HepG2 (cell line): Measurements from ENCODE around the gene CEACAM8. TPM values are rescaled to one million over a fixed set of nuclear protein-coding genes. Genes with fewer than 3 reads are reported as not detected.
A peak's percentile ranks its signal among the peaks of the same experiment; 100 is the strongest.

Experiments
- CBFB ChIP-seq: sonication (generic); formaldehyde crosslinking; IDR thresholded peaks from 2 replicates; pipeline ENCODE4 v1.4.0; 2020; ENCODE audit warnings: missing genetic modification reagents
- DR1 ChIP-seq: sonication (generic); formaldehyde crosslinking; IDR thresholded peaks from 2 replicates; pipeline ENCODE4 v1.8.0; 2021; ENCODE audit warnings: mild to moderate bottlenecking, missing genetic modification reagents, inconsistent platforms
- FOSL2 ChIP-seq: sonication (generic); formaldehyde crosslinking; IDR thresholded peaks from 2 replicates; pipeline ENCODE4 v1.4.0; 2020; ENCODE audit warnings: missing genetic modification reagents
- JARID2 ChIP-seq: sonication (generic); formaldehyde crosslinking; IDR thresholded peaks from 2 replicates; pipeline ENCODE4 v1.8.1; 2023; ENCODE audit warnings: missing genetic modification reagents, inconsistent platforms; ENCODE audit not compliant: insufficient replicate concordance
- JUNB ChIP-seq: sonication (generic); formaldehyde crosslinking; IDR thresholded peaks from 2 replicates; pipeline ENCODE4 v1.8.0; 2022; ENCODE audit warnings: missing genetic modification reagents, mild to moderate bottlenecking, borderline replicate concordance
- KDM6A ChIP-seq: IDR thresholded peaks from 2 replicates; pipeline ENCODE4 v1.6.1; 2016; ENCODE audit warnings: low read depth
- RARA ChIP-seq: IDR thresholded peaks from 2 replicates; pipeline ENCODE4 v1.6.1; 2016; ENCODE audit warnings: missing genetic modification reagents, missing compliant biosample characterization
- RXRB ChIP-seq: IDR thresholded peaks from 2 replicates; pipeline ENCODE4 v1.6.1; 2016; ENCODE audit warnings: borderline replicate concordance, missing genetic modification reagents, missing compliant biosample characterization
- ZNF10 ChIP-seq: sonication (generic); formaldehyde crosslinking; IDR thresholded peaks from 2 replicates; pipeline ENCODE4 v1.4.0; 2020; ENCODE audit warnings: mild to moderate bottlenecking, low read depth, missing genetic modification reagents, borderline replicate concordance
- ZNF160 ChIP-seq: sonication (generic); formaldehyde crosslinking; IDR thresholded peaks from 2 replicates; pipeline ENCODE4 v1.8.0; 2022; ENCODE audit warnings: mild to moderate bottlenecking, inconsistent platforms, missing genetic modification reagents
- ZNF530 ChIP-seq: sonication (generic); formaldehyde crosslinking; IDR thresholded peaks from 2 replicates; pipeline ENCODE4 v1.5.0; 2020; ENCODE audit warnings: low read depth, mild to moderate bottlenecking, missing genetic modification reagents
- ZNF547 ChIP-seq: sonication (generic); formaldehyde crosslinking; IDR thresholded peaks from 2 replicates; pipeline ENCODE4 v1.5.1; 2020; ENCODE audit warnings: mild to moderate bottlenecking, missing genetic modification reagents
- ZNF557 ChIP-seq: sonication (generic); formaldehyde crosslinking; IDR thresholded peaks from 2 replicates; pipeline ENCODE4 v1.4.0; 2020; ENCODE audit warnings: missing genetic modification reagents
- ZNF569 ChIP-seq: sonication (generic); formaldehyde crosslinking; IDR thresholded peaks from 2 replicates; pipeline ENCODE4 v1.5.0; 2020; ENCODE audit warnings: mild to moderate bottlenecking, missing genetic modification reagents, moderate library complexity, borderline replicate concordance
- ZNF607 ChIP-seq: sonication (generic); formaldehyde crosslinking; IDR thresholded peaks from 2 replicates; pipeline ENCODE4 v1.5.1; 2020; ENCODE audit warnings: missing genetic modification reagents, mild to moderate bottlenecking, borderline replicate concordance
- ZNF749 ChIP-seq: sonication (generic); formaldehyde crosslinking; IDR thresholded peaks from 2 replicates; pipeline ENCODE4 v1.8.0; 2022; ENCODE audit warnings: mild to moderate bottlenecking, missing genetic modification reagents, moderate library complexity, borderline replicate concordance
- ZNF781 ChIP-seq: sonication (generic); formaldehyde crosslinking; IDR thresholded peaks from 2 replicates; pipeline ENCODE4 v1.5.1; 2020; ENCODE audit warnings: borderline replicate concordance, mild to moderate bottlenecking, missing genetic modification reagents; ENCODE audit errors: not compliant biosample characterization
- ZNF850 ChIP-seq: sonication (generic); formaldehyde crosslinking; conservative IDR thresholded peaks from 2 replicates; pipeline ENCODE4 v1.9.0; 2021; ENCODE audit warnings: mild to moderate bottlenecking, missing genetic modification reagents
- polyA plus RNA-seq, 8 experiments: library from polyadenylated mRNA; depleted of rRNA in 3 of 8; stranded (reverse) in 7 of 8; unstranded in 1 of 8; fragments of >200 nt; fragmentation: Illumina TruSeq in 4 of 8; extraction: Trizol in 4 of 8; gene quantifications; 2 replicates each; pipeline versions ENCODE4 v1.2.1 to v1.2.3, GENCODE V29; 2011 to 2016; ENCODE audit warnings: low read depth in 4 of 8, missing spikeins in 1 of 8, mixed read lengths in 1 of 8; ENCODE audit not compliant: insufficient read depth in 1 of 8
- total RNA-seq, 5 experiments: library from RNA; depleted of rRNA; stranded (reverse); fragments of >200 nt; fragmentation: Illumina TruSeq; extraction: Trizol; gene quantifications; 2 replicates each; pipeline ENCODE4 v1.2.3, GENCODE V29; 2016; ENCODE audit warnings: low read depth in 1 of 5
- TF ChIP-seq, protein P1 (sequence below): sonication (generic); formaldehyde crosslinking; IDR thresholded peaks from 2 replicates; pipeline ENCODE4 v1.8.0; 2022; ENCODE audit warnings: mild to moderate bottlenecking, missing genetic modification reagents; ENCODE audit not compliant: insufficient replicate concordance
- TF ChIP-seq, protein P2 (sequence below): fragments of 450-650 bp; IDR thresholded peaks from 2 replicates; pipeline ENCODE4 v1.6.1; 2016
- TF ChIP-seq, protein P3 (sequence below): conservative IDR thresholded peaks from 2 replicates; pipeline ENCODE4 v1.6.1; 2018; ENCODE audit warnings: missing genetic modification reagents
- TF ChIP-seq, protein P4 (sequence below): IDR thresholded peaks from 2 replicates; pipeline ENCODE4 v1.6.1; 2018; ENCODE audit warnings: missing genetic modification reagents, mild to moderate bottlenecking, missing compliant biosample characterization
- TF ChIP-seq, protein P5 (sequence below): sonication (generic); formaldehyde crosslinking; IDR thresholded peaks from 2 replicates; pipeline ENCODE4 v1.4.0; 2020; ENCODE audit warnings: missing genetic modification reagents

CEACAM8 gene
- total and polyA plus RNA-seq, 2 of the 13 experiments (the other 11 are each of a cell fraction or from before 2014, with no cell fraction given): not detected

DNA sequence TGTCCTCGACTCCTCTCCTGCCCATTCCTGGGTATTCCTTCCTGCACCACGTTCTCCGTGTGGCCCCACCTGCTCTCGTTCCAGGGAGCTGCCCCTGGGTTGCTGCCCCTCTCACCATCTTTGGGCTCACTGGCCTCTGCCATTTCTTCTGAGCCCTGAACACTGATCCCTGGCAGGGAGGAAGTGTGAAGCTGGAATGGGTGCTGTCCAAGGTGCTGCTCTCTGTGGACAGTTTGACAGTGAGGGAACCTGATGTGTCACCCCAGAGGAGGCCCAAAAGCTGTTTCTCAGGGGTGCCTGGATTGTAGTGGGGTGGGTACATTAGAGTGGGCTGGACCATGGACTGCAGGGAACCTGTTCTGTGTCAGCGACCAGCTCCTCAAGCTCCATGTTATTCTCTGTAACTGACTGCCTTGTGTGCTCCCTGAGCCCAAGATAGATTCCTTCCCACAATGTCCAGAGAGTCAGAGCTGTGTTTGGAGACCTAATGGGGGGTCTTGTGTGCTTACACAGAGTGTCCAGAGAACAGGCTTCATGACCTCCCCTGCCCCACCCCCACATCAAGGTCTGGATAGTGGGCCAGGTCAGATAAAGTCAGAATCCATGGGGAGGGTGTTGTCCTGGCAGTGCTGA is 7.2 kb upstream of the CEACAM8 start (continued):
- TF ChIP-seq JUNB (CRISPR knock-in tag) (0 out of 2 replicates have a peak, but pooled peaks have one; percentile 40), ZNF160 (CRISPR knock-in tag) (no peak), ZNF569 (CRISPR knock-in tag) (no peak), ZNF781 (CRISPR knock-in tag) (peak; percentile 31), ZNF749 (CRISPR knock-in tag) (no peak), CBFB (CRISPR knock-in tag) (no peak), JARID2 (no peak), DR1 (no peak), ZNF557 (peak; percentile 73; the same call in 1 of the 2 replicates), FOSL2 (CRISPR knock-in tag) (peak; percentile 41; the same call in 1 of the 2 replicates), ZNF547 (CRISPR knock-in tag) (no peak), KDM6A (CRISPR knock-in tag) (no peak), RXRB (no peak), ZNF530 (no peak), ZNF10 (no peak), ZNF607 (peak; percentile 54; the same call in 1 of the 2 replicates), RARA (CRISPR knock-in tag) (peak; percentile 15; the same call in 1 of the 2 replicates), ZNF850 (CRISPR knock-in tag) (no peak)
- TF ChIP-seq, protein P1, sequence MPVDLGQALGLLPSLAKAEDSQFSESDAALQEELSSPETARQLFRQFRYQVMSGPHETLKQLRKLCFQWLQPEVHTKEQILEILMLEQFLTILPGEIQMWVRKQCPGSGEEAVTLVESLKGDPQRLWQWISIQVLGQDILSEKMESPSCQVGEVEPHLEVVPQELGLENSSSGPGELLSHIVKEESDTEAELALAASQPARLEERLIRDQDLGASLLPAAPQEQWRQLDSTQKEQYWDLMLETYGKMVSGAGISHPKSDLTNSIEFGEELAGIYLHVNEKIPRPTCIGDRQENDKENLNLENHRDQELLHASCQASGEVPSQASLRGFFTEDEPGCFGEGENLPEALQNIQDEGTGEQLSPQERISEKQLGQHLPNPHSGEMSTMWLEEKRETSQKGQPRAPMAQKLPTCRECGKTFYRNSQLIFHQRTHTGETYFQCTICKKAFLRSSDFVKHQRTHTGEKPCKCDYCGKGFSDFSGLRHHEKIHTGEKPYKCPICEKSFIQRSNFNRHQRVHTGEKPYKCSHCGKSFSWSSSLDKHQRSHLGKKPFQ: no peak
- TF ChIP-seq, protein P2, sequence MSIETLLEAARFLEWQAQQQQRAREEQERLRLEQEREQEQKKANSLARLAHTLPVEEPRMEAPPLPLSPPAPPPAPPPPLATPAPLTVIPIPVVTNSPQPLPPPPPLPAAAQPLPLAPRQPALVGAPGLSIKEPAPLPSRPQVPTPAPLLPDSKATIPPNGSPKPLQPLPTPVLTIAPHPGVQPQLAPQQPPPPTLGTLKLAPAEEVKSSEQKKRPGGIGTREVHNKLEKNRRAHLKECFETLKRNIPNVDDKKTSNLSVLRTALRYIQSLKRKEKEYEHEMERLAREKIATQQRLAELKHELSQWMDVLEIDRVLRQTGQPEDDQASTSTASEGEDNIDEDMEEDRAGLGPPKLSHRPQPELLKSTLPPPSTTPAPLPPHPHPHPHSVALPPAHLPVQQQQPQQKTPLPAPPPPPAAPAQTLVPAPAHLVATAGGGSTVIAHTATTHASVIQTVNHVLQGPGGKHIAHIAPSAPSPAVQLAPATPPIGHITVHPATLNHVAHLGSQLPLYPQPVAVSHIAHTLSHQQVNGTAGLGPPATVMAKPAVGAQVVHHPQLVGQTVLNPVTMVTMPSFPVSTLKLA: no peak
- TF ChIP-seq, protein P3, sequence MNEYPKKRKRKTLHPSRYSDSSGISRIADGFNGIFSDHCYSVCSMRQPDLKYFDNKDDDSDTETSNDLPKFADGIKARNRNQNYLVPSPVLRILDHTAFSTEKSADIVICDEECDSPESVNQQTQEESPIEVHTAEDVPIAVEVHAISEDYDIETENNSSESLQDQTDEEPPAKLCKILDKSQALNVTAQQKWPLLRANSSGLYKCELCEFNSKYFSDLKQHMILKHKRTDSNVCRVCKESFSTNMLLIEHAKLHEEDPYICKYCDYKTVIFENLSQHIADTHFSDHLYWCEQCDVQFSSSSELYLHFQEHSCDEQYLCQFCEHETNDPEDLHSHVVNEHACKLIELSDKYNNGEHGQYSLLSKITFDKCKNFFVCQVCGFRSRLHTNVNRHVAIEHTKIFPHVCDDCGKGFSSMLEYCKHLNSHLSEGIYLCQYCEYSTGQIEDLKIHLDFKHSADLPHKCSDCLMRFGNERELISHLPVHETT (CRISPR knock-in tag): no peak
- TF ChIP-seq, protein P4, sequence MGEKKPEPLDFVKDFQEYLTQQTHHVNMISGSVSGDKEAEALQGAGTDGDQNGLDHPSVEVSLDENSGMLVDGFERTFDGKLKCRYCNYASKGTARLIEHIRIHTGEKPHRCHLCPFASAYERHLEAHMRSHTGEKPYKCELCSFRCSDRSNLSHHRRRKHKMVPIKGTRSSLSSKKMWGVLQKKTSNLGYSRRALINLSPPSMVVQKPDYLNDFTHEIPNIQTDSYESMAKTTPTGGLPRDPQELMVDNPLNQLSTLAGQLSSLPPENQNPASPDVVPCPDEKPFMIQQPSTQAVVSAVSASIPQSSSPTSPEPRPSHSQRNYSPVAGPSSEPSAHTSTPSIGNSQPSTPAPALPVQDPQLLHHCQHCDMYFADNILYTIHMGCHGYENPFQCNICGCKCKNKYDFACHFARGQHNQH (CRISPR knock-in tag): 0 out of 2 replicates have a peak, but pooled peaks have one; percentile 28
- TF ChIP-seq, protein P5, sequence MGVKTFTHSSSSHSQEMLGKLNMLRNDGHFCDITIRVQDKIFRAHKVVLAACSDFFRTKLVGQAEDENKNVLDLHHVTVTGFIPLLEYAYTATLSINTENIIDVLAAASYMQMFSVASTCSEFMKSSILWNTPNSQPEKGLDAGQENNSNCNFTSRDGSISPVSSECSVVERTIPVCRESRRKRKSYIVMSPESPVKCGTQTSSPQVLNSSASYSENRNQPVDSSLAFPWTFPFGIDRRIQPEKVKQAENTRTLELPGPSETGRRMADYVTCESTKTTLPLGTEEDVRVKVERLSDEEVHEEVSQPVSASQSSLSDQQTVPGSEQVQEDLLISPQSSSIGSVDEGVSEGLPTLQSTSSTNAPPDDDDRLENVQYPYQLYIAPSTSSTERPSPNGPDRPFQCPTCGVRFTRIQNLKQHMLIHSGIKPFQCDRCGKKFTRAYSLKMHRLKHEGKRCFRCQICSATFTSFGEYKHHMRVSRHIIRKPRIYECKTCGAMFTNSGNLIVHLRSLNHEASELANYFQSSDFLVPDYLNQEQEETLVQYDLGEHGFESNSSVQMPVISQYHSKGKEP (CRISPR knock-in tag): 0 out of 2 replicates have a peak, but pooled peaks have one; percentile 28
